GM23248 (cell line): ENCODE results near the gene AFAP1L1.

Experiments used
- EZH2 ChIP-seq: fragments of 200-600 bp; sonication (generic); IDR thresholded peaks from 2 replicates; pipeline ENCODE4 v1.6.1; 2018; ENCODE audit warnings: antibody characterized with exemption, mild to moderate bottlenecking; ENCODE audit not compliant: insufficient read depth, poor library complexity, severe bottlenecking
- EZH2phosphoT487 ChIP-seq: fragments of 200-600 bp; sonication (generic); IDR thresholded peaks from 2 replicates; pipeline ENCODE4 v1.6.1; 2018; ENCODE audit warnings: antibody characterized with exemption, moderate library complexity, mild to moderate bottlenecking, low read depth; ENCODE audit not compliant: insufficient read depth

DNA sequence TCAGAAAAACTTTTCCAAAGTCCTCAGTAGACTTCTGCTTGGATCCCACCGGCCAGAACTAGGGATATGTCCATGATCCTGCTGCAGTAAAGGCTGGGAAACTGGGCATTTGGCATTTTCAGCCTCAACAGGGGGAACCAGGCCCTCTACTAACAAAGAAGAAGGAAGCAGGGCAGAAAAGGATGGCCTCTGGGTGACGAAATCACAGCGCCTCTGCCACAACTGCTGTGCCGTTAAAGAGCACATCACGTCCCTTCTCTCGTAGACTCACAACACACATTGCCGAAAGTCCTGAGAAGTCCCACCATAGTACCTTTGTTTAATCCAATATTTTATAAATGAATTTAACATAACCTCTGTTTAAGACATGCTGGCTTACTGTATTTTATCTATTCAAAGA, 10.4 kb upstream of the AFAP1L1 start:
- no peak for TF ChIP-seq EZH2
- TF ChIP-seq EZH2phosphoT487 = no peak
